WI38 (cell line): Measurements from ENCODE around the gene TMEM200B.

Experiments used
- H3K4me3 ChIP-seq: 2 replicates; pipeline ENCODE4 v1.5.1; 2011; ENCODE audit warnings: low read depth, mild to moderate bottlenecking, control low read depth, low read length
- CTCF ChIP-seq: IDR thresholded peaks from 2 replicates; pipeline ENCODE4 v1.5.1; 2012; ENCODE audit warnings: low read depth, mild to moderate bottlenecking, control low read depth, low read length

The TMEM200B gene

GRCh38 chr1:29148656-29149491 is 25.2 kb upstream of the TMEM200B start:
- H3K4me3 ChIP-seq: no peak overlapping the region
- TF ChIP-seq CTCF: no peak

- H3K4me3 ChIP-seq: no peak overlapping the region
- TF ChIP-seq CTCF: no peak
Measured at GRCh38 chr1:29145739-29146437, 22.2 kb upstream of the TMEM200B start.

GRCh38 chr1:29144178-29144577 is 20.5 kb upstream of the TMEM200B start:
- TF ChIP-seq CTCF: no peak
- no peak overlapping the region for H3K4me3 ChIP-seq

- H3K4me3 ChIP-seq: no peak overlapping the region
- no peak for TF ChIP-seq CTCF
Measured at GRCh38 chr1:29142714-29143113, 19.0 kb upstream of the TMEM200B start.

- TF ChIP-seq CTCF: no peak
- no peak overlapping the region for H3K4me3 ChIP-seq
Measured at GRCh38 chr1:29136391-29136915, 12.8 kb upstream of the TMEM200B start.

- no peak overlapping the region for H3K4me3 ChIP-seq
- TF ChIP-seq CTCF: no peak
Measured at GRCh38 chr1:29134695-29135028, 11.0 kb upstream of the TMEM200B start.
